Stomach (tissue), 4 donors: ENCODE measurements around the gene TRIO.

ENCODE experiments used
- POLR2A ChIP-seq, 4 donors: fragments of 450-650 bp; IDR thresholded peaks; one replicate each; pipeline ENCODE4 v1.6.1; 2016; ENCODE audit warnings: antibody characterized with exemption in 4 of 4, control low read depth in 2 of 4, mild to moderate bottlenecking in 1 of 4, moderate library complexity in 1 of 4
- POLR2AphosphoS5 ChIP-seq, 3 donors: sonication (generic); formaldehyde crosslinking; IDR thresholded peaks; one replicate each; pipeline ENCODE4 v1.6.1; 2016; ENCODE audit warnings: antibody characterized with exemption in 3 of 3
- TF ChIP-seq, protein P1 (sequence below), 7 experiments: fragments of 450-650 bp in 4 of 7; fragments of 200-600 bp in 3 of 7; sonication (generic) in 3 of 7; IDR thresholded peaks; one replicate each; pipeline ENCODE4 v1.5.1; 2016 to 2019; ENCODE audit warnings: antibody characterized with exemption in 7 of 7, control low read depth in 2 of 7, mild to moderate bottlenecking in 1 of 7

DNA sequence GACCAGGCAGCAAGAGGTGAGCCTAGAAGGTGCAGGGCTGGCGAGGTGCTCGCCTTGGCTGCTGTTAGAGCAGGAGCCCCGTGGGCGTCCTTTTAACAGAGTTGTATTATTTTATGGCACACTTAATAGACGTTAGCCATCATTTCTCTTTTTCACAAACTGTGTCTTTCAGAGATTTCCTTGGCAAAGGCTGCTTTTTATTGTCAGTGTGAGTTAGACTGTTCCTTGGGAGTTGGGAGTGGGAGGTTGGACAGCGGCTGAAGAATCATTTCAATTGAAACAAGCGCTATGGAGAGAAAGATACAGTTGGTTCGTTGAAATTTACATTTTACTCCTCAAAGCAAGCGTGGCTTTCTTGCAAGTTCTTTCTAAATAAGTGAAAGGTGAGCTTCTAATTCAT lies 133.2 kb downstream of the TRIO start:
- TF ChIP-seq, protein P1, sequence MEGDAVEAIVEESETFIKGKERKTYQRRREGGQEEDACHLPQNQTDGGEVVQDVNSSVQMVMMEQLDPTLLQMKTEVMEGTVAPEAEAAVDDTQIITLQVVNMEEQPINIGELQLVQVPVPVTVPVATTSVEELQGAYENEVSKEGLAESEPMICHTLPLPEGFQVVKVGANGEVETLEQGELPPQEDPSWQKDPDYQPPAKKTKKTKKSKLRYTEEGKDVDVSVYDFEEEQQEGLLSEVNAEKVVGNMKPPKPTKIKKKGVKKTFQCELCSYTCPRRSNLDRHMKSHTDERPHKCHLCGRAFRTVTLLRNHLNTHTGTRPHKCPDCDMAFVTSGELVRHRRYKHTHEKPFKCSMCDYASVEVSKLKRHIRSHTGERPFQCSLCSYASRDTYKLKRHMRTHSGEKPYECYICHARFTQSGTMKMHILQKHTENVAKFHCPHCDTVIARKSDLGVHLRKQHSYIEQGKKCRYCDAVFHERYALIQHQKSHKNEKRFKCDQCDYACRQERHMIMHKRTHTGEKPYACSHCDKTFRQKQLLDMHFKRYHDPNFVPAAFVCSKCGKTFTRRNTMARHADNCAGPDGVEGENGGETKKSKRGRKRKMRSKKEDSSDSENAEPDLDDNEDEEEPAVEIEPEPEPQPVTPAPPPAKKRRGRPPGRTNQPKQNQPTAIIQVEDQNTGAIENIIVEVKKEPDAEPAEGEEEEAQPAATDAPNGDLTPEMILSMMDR (IDR thresholded peaks at IDR 0.05) = no peak
- TF ChIP-seq POLR2AphosphoS5 (IDR thresholded peaks at IDR 0.05) (no peak), POLR2A (IDR thresholded peaks at IDR 0.05) (no peak)
